GM18858 (cell line): ENCODE results near the gene TRPV4.
"Not testable (repeated sequence)": the region's sequence is repeated elsewhere in the genome, so short reads cannot be mapped to it uniquely, and the experiment has no call there.

Experiments
- ATAC-seq: cut with Tn5 transposase; IDR thresholded peaks from one replicate; pipeline ENCODE4 v1.9.1; 2021; ENCODE audit not compliant: unreplicated experiment

The TRPV4 gene

GRCh38 chr12:109861689-109862314, 28.6 kb upstream of the TRPV4 start:
- ATAC-seq = no peak

- no peak for ATAC-seq
Observed at GRCh38 chr12:109860977-109861376, 27.8 kb upstream of the TRPV4 start.

GRCh38 chr12:109858764-109859163, 25.6 kb upstream of the TRPV4 start:
- no peak for ATAC-seq

GRCh38 chr12:109857715-109858114, 24.5 kb upstream of the TRPV4 start:
- no peak for ATAC-seq

GRCh38 chr12:109855377-109855776, 22.2 kb upstream of the TRPV4 start:
- no peak for ATAC-seq

- ATAC-seq = not testable (repeated sequence)
Observed at GRCh38 chr12:109850518-109850917, 17.3 kb upstream of the TRPV4 start.

GRCh38 chr12:109847142-109847735, 14.0 kb upstream of the TRPV4 start:
- no peak for ATAC-seq

- no peak for ATAC-seq
Observed at GRCh38 chr12:109845824-109846205, 12.6 kb upstream of the TRPV4 start.

GRCh38 chr12:109844983-109845823, 12.0 kb upstream of the TRPV4 start:
- ATAC-seq = peak; percentile 58

- ATAC-seq = no peak
Observed at GRCh38 chr12:109844091-109844490, 10.9 kb upstream of the TRPV4 start.

GRCh38 chr12:109842021-109842420, 8.8 kb upstream of the TRPV4 start:
- no peak for ATAC-seq

GRCh38 chr12:109841356-109841755, 8.2 kb upstream of the TRPV4 start:
- ATAC-seq = no peak

- ATAC-seq = no peak
Observed at GRCh38 chr12:109840305-109841074, 7.3 kb upstream of the TRPV4 start.

GRCh38 chr12:109839444-109839843, 6.2 kb upstream of the TRPV4 start:
- ATAC-seq = no peak

- no peak for ATAC-seq
Observed at GRCh38 chr12:109836916-109837315, 3.7 kb upstream of the TRPV4 start.

GRCh38 chr12:109835827-109836226, 2.6 kb upstream of the TRPV4 start:
- no peak for ATAC-seq

GRCh38 chr12:109832541-109833306, 474 bp downstream of the TRPV4 start:
- no peak for ATAC-seq

- no peak for ATAC-seq
Observed at GRCh38 chr12:109831929-109832328, 1.3 kb downstream of the TRPV4 start.

GRCh38 chr12:109831365-109831764, 1.8 kb downstream of the TRPV4 start:
- no peak for ATAC-seq

- ATAC-seq = no peak
Observed at GRCh38 chr12:109830718-109831117, 2.5 kb downstream of the TRPV4 start.

- ATAC-seq = no peak
Observed at GRCh38 chr12:109830267-109830666, 2.9 kb downstream of the TRPV4 start.
